ENCODE results near the gene CTDSP2.
"Not testable (repeated sequence)": the region's sequence is repeated elsewhere in the genome, so short reads cannot be mapped to it uniquely, and the experiment has no call there.

Gene CTDSP2

DNA sequence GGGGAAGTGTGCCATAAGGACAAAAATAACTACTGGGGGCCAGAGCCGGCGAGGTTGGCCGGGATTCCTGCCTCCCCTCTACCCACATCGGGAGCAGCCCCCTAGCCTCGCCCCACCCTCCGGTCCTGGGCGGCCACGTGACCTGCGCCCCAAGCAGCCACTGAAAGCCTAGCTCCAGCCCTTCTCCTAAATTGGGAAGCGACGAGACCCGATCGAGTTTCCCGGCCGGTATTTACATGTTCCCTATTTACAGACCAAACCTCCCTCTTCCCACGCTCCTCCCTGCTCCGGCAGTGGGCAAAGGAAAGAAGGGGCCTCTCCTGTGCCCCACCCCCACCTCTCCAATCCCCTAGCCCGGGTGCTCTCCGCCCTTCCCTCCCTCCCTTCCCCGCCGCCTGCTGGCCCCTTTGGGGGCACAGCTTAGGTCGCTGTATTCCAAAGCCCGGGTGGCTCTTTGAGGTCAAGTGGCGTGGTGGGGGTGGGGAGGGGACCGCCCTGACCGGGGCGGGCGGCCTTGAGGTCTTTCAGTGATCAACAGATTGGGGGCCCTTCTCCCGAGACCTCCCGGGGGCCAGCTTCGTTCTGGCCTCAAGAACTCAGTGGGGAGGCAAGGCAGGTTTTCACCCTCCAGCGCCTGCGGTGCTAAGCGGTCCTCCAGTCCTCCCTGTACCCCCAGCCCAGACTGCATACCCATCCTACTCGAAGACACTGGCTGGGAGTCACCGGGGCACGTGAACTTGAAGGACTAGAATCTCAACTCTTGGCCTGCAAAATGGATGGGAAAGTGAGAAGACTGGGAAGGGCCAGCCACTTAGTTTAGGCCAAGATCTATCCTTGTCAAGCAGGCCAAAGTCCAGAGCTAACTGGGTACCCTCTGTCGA, 6.3 kb upstream of the CTDSP2 start:
- FAIRE-seq: no peak

DNA sequence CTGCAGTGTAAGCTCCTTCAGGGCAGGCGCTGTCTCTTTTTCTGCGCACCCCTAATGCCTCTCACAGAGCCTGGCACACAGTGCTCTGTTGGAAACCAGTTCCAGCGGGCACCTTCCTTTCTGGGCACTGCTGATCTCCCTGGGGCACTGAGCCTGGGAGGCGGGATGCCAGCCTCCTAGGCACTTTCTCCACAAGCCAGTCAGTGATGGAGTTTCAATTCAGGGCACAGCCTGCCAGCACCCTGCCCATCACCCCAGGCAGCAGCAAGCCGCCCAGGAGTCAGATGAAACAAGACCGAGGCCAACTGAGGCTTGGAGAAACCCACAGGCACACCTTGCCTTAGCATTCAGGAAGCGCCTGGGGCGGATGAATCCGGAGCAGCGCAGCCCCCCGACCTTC, 5.7 kb upstream of the CTDSP2 start:
- no peak for FAIRE-seq

DNA sequence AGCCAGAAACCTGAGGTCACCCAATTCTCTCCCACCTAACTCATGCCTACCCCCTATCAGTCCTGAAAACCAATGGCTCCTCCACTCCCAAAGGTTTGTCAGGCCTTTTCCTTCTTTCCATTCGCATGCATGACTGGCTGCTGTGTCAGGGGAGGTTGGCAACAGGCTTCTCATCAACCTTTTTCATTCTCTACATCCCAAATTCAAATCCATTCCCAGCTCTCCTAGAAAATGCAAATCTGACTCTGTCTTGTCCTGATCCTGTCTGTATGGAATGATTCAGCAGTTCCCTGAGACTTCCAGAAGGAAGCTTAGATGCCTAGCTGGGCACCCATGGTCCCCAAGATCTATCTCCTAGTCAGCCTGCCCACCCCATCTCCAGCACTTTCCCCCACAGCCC, 5.0 kb upstream of the CTDSP2 start:
- FAIRE-seq: no peak

DNA sequence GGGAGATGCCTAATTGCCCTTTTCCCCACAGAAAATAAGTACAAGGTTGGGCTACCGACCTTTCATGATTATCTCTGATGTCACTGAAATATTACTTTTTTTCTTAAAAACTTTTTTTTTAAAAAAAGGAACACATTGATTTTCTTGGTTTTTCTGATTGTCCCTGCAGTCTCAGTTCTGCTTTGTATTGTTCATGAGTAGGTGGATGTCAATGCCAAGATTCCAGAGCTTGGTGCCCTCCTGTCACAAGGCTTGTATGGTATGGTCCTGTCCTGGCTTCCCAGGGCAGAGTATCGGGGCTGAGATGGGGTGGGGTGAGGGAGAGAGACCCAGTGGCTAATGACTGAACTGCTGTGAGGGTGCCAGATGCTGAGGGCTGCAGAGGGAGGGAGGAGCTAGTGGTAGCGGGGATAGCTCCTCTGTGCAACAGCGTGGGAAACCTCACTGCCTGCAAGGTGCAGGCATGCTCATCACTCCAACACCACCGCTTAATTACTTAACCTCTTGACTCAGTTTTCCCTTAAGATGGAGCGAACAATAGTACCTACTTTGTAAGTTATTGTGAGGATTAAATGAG, 4.4 kb upstream of the CTDSP2 start:
- no peak for FAIRE-seq

DNA sequence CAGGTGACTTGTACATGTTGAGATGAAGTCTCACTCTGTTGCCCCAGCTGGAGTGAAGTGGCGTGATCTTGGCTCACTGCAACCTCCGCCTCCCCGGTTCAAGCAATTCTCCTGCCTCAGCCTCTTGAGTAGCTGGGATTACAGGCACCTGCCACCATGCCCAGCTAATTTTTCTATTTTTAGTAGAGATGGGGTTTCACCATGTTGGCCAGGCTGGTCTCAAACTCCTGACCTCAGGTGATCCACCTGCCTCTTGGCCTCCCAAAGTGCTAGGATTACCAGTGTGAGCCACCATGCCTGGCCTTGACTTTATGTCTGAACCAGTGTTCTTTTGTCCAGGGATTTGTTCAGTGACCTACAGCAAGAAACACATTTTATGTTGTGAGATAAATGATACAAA, 2.9 kb upstream of the CTDSP2 start:
- not testable (repeated sequence) for FAIRE-seq

DNA sequence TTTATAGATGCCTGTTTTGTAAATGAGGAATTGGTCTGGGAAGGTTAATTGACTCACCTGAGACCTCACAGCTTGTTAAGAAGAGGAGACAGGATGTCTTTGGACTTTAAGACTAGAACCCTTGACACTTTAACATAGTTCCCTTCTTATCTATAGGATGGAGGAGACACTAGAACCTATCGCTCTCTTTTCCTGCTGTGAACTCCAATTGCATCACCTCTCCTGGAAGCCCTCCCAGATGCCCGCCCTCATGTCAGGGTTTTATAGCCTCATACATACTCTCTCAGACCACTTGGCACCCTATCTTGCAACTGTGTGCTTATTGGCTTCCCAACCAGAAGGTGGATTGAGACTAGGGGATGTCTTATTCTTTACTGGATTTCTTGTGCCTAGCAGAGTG, 2.5 kb upstream of the CTDSP2 start:
- FAIRE-seq: no peak

DNA sequence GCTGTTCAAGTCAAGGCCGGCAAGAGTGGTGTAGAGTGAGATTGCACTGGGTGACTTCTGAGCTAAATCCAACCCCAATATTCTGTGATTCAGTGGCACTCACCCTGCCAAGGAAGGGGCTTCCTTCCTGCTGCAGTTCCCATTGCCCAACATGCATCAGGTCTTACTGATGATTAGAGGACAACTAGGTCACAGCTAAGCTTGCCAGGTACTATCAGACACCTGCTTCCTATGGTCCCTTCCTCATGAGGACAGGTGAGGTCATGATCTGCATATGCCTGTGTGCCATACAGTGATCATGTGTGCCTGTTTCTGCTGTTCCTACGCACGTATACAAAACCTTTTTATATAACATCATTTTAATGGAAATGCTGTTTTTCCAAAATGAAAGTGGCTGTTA, 1.7 kb upstream of the CTDSP2 start:
- FAIRE-seq: no peak

DNA sequence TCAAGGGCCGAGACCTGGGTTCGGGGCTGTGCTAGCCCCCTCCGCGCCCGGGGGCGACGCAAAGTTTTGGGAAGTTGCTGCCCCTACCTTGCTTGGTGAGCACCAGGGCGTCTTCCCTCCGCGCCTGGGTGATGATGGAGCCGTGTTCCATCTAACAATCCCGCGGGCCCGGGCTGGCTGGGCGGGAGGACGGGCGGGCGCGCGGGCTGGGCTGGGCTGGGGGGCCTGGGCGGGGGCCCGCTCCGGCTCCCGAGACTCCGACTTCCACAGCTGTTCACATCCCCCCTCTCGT, 298 bp downstream of the CTDSP2 start:
- no peak for FAIRE-seq

DNA sequence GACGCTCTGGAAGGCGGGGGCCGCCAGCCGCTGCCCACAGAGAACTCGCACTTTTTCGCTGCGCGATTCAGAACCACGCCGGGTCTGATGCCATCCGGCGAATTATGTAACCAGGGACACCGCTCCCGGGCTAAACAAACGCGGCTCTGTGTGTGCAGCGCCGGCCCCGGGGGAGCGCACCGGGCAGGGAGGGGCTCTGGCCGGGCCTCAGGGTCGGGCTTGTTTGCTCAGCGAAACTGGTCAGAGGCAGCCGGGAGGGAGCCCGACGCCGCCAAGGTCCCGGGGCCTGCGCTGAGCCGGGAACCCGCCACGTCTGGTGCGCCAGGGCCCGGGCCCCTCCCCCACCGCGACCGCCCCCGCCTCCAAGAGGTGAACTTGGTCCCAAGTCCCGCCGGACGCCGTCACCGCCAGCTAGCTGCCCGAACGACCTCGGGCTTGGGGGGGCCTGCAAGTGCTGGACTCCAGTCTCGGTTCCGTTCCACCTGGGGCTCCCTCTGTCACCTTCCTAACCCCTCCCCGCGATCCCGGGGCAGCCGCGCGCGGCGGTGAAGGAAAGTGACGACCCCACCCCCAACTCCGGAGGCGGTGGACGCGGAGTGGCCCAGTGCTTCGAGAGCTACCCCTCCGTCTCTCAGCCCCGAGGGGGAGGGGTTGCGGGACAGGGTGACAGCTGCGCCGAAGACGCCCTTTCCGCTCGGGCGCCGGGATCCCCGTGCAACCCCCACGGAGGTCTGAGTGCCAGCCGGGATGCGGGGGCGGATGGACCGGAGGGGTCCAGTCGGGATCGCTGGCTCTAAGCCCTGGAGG, 848 bp downstream of the CTDSP2 start:
- FAIRE-seq: no peak

DNA sequence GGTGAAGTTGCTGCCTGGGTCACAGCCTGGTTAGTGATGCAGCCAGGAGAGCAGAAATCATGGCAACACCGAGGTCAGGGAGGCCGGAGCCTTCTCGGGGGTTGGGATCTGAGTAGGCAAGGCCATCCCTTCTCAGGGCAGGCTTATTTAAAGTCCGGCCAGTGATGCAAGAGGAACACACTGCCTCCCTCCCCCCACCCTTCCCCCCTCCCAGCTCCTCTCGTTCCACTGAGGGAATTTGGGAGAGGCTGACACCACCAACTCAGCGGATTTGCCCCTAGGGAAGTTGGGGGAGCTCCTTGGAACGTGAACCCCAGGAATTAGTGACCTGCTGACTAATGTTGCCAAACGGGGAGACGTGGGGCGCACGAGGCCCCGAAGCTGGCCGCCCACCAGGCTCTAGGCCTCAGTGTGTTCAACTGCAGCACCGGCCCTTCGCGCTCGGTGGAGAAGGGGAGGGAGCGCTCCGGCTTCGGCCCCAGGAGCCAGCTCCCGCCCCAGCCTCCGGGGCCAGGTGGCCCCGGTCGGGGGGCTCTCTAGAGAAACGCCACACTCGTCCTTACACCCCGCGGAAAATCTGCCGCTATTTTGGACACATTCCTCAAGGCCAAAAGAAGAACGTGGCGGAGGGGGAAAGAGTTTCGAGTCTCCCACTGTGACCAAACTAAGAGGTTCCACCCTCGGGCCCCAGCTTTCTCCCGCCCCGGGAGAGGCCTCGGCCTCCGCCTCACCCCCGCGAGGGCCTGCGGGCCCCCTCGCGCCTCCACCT, 1.6 kb downstream of the CTDSP2 start:
- peak; percentile 6 for FAIRE-seq

DNA sequence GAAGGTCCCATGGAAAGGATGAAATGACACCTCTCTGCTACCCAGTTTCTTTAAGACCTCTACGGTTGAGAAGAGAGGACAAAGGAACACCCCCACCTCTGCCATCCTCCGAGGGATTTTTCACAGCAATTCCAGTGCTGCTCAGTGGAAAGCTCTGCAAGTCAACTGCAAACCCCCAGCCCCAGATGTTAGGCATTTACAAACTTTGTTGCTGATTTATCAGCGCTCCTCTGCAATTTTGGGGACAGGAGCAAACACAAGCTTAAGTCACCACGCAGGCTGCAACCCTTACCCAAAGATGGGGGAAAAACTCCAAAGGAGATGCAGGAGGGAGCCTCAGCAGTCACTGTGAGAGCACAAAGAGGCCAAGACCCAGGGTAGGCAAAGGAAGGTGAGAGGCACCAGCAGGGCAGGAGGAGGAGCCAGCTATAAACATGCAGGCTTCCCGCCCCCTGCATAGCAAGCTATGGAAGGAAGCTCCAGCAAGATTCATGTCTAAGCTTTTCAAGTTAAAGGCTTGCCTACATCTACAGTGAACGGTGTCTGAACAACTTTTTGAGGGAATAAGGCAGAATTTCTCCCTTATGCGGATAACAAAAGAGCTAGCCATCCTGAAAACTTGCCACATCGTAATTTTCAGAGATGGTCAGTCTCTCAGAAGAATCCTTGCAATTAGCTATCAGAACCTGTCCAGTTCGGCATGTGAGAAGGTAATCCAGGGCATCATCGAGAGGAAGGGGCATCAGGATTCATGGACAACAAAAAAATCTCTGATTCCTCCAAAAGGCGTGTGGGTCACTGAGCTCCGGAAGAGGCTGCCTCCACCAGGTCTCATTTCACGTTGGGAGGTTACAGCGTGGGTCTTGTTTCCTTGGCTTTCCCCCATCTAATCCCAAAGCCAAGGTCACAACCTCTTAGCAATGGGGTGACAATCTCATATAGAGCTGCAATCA, 3.9 kb downstream of the CTDSP2 start:
- no peak for FAIRE-seq

DNA sequence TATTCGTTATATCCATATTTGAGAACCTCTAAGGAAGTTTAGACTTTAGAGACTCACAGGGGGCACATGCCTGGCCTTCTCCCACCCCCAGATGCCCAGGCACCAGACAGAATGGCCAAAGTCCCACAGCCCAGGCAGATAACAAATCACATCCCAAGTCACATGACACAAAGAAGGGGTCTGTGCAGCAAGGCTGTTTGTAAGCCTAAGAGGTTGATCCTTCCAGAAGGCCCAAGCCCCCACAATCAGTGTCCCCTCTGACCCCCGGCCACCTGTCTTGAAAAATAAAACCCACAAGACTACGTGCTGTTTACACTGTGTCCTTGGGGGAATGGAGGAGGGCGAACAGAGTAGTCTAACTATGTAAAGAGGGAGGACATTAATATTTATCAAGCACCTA, 5.1 kb downstream of the CTDSP2 start:
- no peak for FAIRE-seq

DNA sequence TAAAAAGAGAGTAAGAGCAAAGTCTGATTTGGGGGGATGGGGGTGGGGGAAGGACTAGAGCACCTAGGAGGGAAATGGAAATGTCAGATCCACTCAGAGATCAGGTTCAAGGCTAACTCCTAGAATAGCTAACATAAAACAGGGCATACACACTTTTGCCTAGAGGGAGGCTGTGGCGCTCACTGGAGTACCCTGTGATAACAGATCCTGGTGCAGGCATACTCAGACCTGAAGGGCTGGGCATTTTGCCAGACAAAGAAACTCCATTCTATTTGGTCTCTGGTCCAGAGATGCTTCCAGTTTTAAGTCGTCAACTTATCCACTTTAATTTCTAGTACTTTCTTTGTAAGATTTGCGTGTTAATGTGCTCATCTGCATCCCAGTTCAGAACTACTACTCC, 5.8 kb downstream of the CTDSP2 start:
- FAIRE-seq: no peak

DNA sequence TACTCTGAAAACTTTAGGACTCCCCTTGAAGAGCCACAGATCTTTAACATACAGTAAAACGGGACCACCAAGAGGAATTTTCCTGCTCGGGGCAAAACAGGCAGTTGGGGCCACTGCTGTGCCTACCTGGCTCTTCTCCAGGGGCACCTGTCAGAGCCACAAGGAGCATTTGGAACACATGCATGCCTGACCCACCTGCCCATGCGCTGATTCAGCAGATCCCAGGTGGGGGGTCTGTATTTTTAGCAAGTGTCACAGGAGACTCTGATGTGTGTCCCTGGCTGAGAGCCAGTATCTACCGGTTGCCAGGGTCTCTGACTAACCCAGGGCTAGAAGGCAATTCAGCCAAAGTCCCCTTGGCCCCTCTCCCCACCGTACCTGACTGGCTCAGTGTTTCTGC, 6.5 kb downstream of the CTDSP2 start:
- no peak for FAIRE-seq

DNA sequence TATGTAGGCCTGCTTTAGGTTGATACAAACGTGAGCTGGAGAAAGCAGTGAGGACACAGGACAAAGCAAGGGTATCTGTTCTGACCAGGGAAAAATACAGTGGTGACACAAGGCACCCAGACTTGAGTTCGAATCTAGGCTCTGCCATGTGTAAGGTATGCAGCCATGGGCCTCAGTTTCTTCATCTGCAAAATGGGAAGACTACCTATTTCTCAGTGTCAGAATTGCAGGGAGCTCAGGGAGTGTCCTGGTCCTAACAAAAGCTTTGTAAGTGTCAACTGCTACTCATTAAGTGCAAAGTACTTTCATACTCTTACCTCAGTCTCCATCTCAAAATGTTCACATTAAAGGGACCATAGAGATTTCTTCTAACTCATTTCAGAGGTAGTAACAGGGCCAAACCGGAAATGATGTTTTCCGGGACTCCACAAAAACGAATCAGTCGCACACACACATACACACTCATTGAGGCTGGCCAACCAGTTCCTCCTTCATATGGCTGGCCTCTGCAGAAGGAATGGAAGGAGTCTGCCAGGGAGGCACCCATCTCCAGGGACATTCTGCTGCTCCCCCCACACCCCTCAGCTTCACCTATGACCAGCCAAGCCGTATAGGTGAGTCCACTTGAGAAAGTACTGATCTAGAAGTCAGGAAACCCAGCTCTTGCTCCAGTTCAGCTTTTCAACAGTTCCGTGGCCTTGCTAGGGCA, 7.8 kb downstream of the CTDSP2 start:
- FAIRE-seq: no peak

DNA sequence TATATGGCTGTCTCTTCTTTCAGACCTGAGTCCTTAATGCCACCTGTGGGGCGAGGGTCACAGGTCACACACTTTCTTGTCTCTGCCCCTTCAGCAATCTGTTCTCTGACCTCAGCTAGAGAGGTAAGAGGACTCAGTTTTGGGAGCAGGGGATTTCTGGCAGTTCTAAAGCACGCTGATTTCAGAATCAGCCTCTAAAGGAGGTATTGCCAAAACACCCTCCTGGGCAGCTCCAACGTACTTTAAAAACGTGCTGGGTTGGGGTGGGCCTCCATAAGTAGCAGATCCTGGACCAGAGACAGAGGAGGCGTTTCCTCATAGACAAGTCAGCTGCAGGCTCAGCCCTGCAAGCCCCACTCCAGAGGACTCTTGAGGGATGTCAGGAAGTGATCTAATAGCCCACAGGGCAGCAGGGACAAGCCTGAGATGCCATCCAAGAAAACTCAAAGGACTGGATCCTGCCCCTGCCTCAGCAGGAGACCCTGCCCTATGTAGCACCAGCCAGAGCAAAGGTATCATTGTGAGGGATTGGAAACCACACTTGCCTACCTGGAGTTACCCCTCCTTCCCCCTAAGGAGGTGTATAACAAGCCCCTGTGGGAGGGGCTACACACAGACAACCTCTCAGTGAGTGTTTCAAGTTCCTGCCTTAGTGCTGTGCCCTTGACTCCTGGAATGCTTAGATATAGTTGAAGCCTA, 8.5 kb downstream of the CTDSP2 start:
- no peak for FAIRE-seq

DNA sequence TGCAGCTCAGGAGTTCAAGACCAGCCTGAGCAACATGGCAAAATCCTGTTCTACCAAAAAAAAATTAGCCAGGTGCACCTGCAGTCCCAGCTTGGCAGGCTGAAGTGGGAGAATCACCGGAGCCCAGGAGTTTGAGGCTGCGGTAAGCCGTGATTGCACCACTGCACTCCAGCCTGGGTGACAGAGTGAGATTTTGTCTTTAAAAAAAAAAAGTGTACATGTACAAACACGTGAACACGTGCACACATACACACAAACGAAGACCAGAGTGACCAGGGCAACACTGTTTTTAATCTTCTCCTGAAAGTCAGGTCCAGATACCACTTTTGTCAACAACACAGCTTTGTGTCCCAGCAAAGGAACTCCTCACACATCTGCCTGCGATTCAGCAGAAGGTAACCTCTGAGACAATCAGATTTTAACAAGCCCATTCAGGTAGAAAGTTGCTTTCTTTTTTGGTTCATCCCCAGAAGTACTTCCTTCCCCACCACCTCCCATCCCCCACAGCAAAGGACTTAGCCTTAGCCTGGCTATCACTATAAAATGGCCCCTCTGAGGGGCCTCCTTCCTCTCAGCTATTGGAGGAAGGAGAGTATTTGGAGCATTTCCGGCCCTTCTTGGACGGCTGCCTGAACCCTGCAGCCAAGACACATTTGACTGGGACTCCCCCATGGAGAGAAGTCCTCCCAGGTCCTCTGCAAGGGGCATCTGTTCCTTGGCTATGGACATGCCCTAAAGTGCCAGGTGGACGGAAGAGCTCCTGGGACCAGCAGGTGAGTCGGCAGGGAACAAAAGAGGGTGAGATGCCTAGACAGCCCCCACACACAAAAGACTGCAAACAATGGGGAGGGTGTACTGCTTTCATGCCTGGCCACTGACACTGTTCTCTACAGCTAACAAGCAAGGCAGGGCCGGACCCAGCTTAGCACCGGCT, 9.8 kb downstream of the CTDSP2 start:
- no peak for FAIRE-seq

DNA sequence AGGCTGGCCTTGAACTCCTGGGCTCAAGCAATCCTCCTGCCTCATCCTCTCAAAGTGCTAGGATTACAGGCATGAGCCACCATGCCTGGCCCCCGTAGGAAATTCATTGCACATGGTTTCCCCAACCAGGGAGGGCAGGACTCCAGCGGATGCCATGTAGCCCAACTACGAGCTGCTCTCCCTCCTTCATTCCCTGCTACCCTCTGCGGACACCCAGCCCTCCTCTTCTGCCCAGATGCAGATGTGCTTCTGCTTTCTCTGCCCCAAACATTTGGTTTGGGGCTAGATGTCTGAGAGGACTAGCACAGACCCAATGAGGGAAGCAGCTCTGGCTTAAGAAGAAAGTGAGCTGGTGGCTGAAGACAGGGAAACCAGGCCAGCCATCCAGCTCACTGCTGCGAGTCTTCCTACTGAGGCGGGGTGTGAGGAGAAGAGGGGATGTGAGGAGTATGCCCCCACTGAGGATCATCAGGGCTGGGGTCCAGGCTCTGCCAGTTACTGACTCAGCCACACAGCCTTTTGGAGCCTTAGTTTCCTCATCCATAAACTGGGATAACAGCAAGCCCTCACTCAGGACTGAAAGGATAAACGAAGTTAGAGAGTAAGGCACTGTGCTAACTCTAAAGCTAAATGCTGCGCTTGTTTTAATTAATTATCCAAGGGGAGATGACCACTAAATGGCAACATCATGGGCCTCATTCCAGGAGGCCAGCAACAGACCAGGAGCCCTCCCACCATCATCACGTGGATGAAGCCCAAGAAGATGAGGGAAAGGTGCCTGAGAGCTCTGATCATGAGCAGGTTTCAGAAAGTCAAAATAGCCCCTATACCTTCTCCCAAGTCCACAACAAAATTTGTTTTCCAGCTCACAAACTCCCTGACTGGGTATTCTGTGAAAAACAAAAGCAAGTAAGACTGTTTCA, 10.9 kb downstream of the CTDSP2 start:
- FAIRE-seq: no peak
